GM18951 (cell line): Measurements from ENCODE around the gene SARM1.

ENCODE experiments used
- POLR2A ChIP-seq: IDR thresholded peaks from 4 replicates; pipeline ENCODE4 v1.6.1; 2011; ENCODE audit warnings: mild to moderate bottlenecking; ENCODE audit not compliant: insufficient read length, insufficient read depth; ENCODE audit errors: extremely low read depth
- in situ Hi-C: fragments of 300-500 bp; cut with MboI; formaldehyde crosslinking; loops from one replicate; pipeline ENCODE4 v1.12.0; 2022; ENCODE audit warnings: low sequenced_read_pairs, mixed read lengths, inconsistent platforms; ENCODE audit not compliant: unreplicated experiment

The SARM1 gene

GRCh38 chr17:28384281-28385036, 13.0 kb downstream of the SARM1 start:
- TF ChIP-seq POLR2A: peak; percentile 68
- in situ Hi-C loops: no loop called here

GRCh38 chr17:28385037-28385400, 13.5 kb downstream of the SARM1 start:
- in situ Hi-C loops: no loop called here
- TF ChIP-seq POLR2A: no peak

GRCh38 chr17:28385406-28385805, 13.9 kb downstream of the SARM1 start:
- TF ChIP-seq POLR2A: no peak
- in situ Hi-C loops: no loop called here

GRCh38 chr17:28386391-28386790, 14.9 kb downstream of the SARM1 start:
- in situ Hi-C loops: no loop called here
- TF ChIP-seq POLR2A: no peak

GRCh38 chr17:28388106-28388505, 16.6 kb downstream of the SARM1 start:
- TF ChIP-seq POLR2A: no peak
- in situ Hi-C loops: no loop called here

- in situ Hi-C loops: no loop called here
These were observed 18.6 kb downstream of the SARM1 start for GRCh38 chr17:28390141-28390540.

GRCh38 chr17:28390563-28390962, 19.1 kb downstream of the SARM1 start:
- no peak for TF ChIP-seq POLR2A
- in situ Hi-C loops: no loop called here

More at GRCh38 chr17:28390141-28390540, 18.6 kb downstream of the SARM1 start:
- TF ChIP-seq POLR2A: no peak

GRCh38 chr17:28390984-28391383, 19.5 kb downstream of the SARM1 start:
- in situ Hi-C loops: no loop called here

GRCh38 chr17:28391401-28391800, 19.9 kb downstream of the SARM1 start:
- in situ Hi-C loops: no loop called here

More at GRCh38 chr17:28390984-28391383, 19.5 kb downstream of the SARM1 start:
- no peak for TF ChIP-seq POLR2A

GRCh38 chr17:28392491-28392890, 21.0 kb downstream of the SARM1 start:
- in situ Hi-C loops: no loop called here
- no peak for TF ChIP-seq POLR2A

More at GRCh38 chr17:28391401-28391800, 19.9 kb downstream of the SARM1 start:
- no peak for TF ChIP-seq POLR2A

- in situ Hi-C loops: no loop called here
- TF ChIP-seq POLR2A: no peak
These were observed 23.0 kb downstream of the SARM1 start for GRCh38 chr17:28394337-28395116.

- in situ Hi-C loops: no loop called here
- no peak for TF ChIP-seq POLR2A
These were observed 23.9 kb downstream of the SARM1 start for GRCh38 chr17:28395426-28395825.

- in situ Hi-C loops: no loop called here
- TF ChIP-seq POLR2A: no peak
These were observed 24.5 kb downstream of the SARM1 start for GRCh38 chr17:28395968-28396367.
